OCI-LY3 (cell line): Measurements from ENCODE around the gene MYL5.

ENCODE experiments used
- CTCF ChIP-seq: fragments of 200-600, 300-600 bp; sonication (generic); IDR thresholded peaks from 2 replicates; pipeline ENCODE4 v1.5.1; 2014; ENCODE audit warnings: antibody characterized with exemption, low read length, low read depth
- EZH2phosphoT487 ChIP-seq: fragments of 200-600 bp; shearing (Covaris generic); IDR thresholded peaks from 2 replicates; pipeline ENCODE4 v1.6.1; 2018; ENCODE audit warnings: antibody characterized with exemption, mixed run types, low read depth

GRCh38 chr4:708631-708933 lies 34.2 kb downstream of the MYL5 start:
- no peak for TF ChIP-seq CTCF
- no peak for TF ChIP-seq EZH2phosphoT487
